HepG2 (cell line): ENCODE measurements around the gene FANCD2OS. TPM values are rescaled to one million over a fixed set of nuclear protein-coding genes. Genes with fewer than 3 reads are reported as not detected.

Source experiments
- DPF2 ChIP-seq: sonication (generic); formaldehyde crosslinking; IDR thresholded peaks from 2 replicates; pipeline ENCODE4 v1.4.0; 2020; ENCODE audit warnings: mild to moderate bottlenecking, low read depth, missing genetic modification reagents, borderline replicate concordance
- FOXK1 ChIP-seq: sonication (generic); formaldehyde crosslinking; IDR thresholded peaks from 2 replicates; pipeline ENCODE4 v1.4.0; 2020; ENCODE audit warnings: low read depth, missing genetic modification reagents, borderline replicate concordance
- GTF2F1 ChIP-seq: fragments of 150-350 bp; IDR thresholded peaks from 2 replicates; pipeline ENCODE4 v1.6.1; 2014; ENCODE audit warnings: low read length
- MIER2 ChIP-seq: IDR thresholded peaks from 2 replicates; pipeline ENCODE4 v1.6.1; 2016; ENCODE audit warnings: missing biosample characterization, missing genetic modification reagents
- MYC ChIP-seq: sonication (generic); formaldehyde crosslinking; IDR thresholded peaks from 2 replicates; pipeline ENCODE4 v1.9.0; 2021; ENCODE audit warnings: missing genetic modification reagents, borderline replicate concordance
- NCOR1 ChIP-seq: fragments of 200-600 bp; sonication (generic); IDR thresholded peaks from 2 replicates; pipeline ENCODE4 v1.7.0; 2017; ENCODE audit warnings: antibody characterized with exemption, low read length, borderline replicate concordance
- SALL2 ChIP-seq: sonication (generic); formaldehyde crosslinking; IDR thresholded peaks from 2 replicates; pipeline ENCODE4 v1.8.1; 2023; ENCODE audit warnings: mild to moderate bottlenecking, missing genetic modification reagents, inconsistent platforms
- ZNF589 ChIP-seq: sonication (generic); formaldehyde crosslinking; conservative IDR thresholded peaks from 2 replicates; pipeline ENCODE4 v1.8.0; 2022; ENCODE audit warnings: mild to moderate bottlenecking, moderate library complexity, missing genetic modification reagents
- ZNF850 ChIP-seq: sonication (generic); formaldehyde crosslinking; conservative IDR thresholded peaks from 2 replicates; pipeline ENCODE4 v1.9.0; 2021; ENCODE audit warnings: mild to moderate bottlenecking, missing genetic modification reagents
- polyA plus RNA-seq, 8 experiments: library from polyadenylated mRNA; depleted of rRNA in 3 of 8; stranded (reverse) in 7 of 8; unstranded in 1 of 8; fragments of >200 nt; fragmentation: Illumina TruSeq in 4 of 8; extraction: Trizol in 4 of 8; gene quantifications; 2 replicates each; pipeline versions ENCODE4 v1.2.1 to v1.2.3, GENCODE V29; 2011 to 2016; ENCODE audit warnings: low read depth in 4 of 8, missing spikeins in 1 of 8, mixed read lengths in 1 of 8; ENCODE audit not compliant: insufficient read depth in 1 of 8
- total RNA-seq, 5 experiments: library from RNA; depleted of rRNA; stranded (reverse); fragments of >200 nt; fragmentation: Illumina TruSeq; extraction: Trizol; gene quantifications; 2 replicates each; pipeline ENCODE4 v1.2.3, GENCODE V29; 2016; ENCODE audit warnings: low read depth in 1 of 5
- TF ChIP-seq, protein P1 (sequence below): sonication (generic); formaldehyde crosslinking; IDR thresholded peaks from 2 replicates; pipeline ENCODE4 v1.5.1; 2020; ENCODE audit warnings: missing genetic modification reagents, mild to moderate bottlenecking, borderline replicate concordance
- TF ChIP-seq, protein P2 (sequence below): sonication (generic); formaldehyde crosslinking; IDR thresholded peaks from 2 replicates; pipeline ENCODE4 v1.4.0; 2020; ENCODE audit warnings: mild to moderate bottlenecking, low read depth, missing genetic modification reagents
- TF ChIP-seq, protein P3 (sequence below): sonication (generic); formaldehyde crosslinking; IDR thresholded peaks from 2 replicates; pipeline ENCODE4 v1.4.0; 2020; ENCODE audit warnings: missing genetic modification reagents
- TF ChIP-seq, protein P4 (sequence below): sonication (generic); formaldehyde crosslinking; IDR thresholded peaks from 2 replicates; pipeline ENCODE4 v1.5.1; 2020; ENCODE audit warnings: mild to moderate bottlenecking, missing genetic modification reagents

Gene FANCD2OS
- total and polyA plus RNA-seq, 2 of the 13 experiments (the other 11 are each of a cell fraction or from before 2014, with no cell fraction given): not detected

DNA sequence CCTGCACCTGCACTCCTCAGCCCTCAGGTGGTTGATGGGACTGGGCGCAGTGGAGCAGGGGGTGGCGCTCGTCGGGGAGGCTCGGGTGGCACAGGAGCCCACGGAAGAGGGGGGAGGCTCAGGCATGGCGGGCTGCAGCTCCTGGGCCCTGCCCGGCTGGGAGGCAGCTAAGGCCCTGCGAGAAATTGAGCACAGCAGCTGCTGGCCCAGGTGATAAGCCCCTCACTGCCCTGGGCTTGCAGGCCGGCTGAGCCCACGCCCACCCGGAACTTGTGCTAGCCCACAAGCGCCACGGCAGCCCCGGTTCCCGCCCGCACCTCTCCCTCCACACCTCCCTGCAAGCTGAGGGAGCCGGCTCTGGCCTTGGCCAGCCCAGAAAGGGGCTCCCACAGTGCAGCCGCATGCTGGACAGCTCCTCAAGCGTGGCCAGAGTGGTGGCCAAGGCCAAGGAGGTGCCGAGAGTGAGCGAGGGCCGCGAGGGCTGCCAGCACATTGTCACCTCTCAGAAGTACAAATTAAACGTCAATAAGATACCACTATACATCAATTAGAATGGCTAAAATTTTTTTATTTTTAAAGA is 28.5 kb upstream of the FANCD2OS start (continued):
- TF ChIP-seq, protein P1, sequence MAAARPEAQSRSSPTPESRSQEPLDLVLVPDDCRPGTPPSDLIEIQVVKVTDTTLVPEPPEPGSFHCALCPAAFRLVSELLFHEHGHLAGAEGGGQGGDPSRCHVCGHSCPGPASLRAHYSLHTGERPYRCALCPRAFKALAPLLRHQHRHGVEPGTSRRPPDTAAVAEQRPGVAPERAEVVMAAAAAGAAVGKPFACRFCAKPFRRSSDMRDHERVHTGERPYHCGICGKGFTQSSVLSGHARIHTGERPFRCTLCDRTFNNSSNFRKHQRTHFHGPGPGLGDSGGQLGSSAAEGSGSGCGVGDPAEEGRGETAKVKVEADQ: no peak
- no peak for TF ChIP-seq FOXK1 (CRISPR knock-in tag)
- no peak for TF ChIP-seq SALL2 (CRISPR knock-in tag)
- TF ChIP-seq MIER2: peak; percentile 69; the same call in 1 of the 2 replicates
- no peak for TF ChIP-seq MYC (CRISPR knock-in tag)
- TF ChIP-seq DPF2 (CRISPR knock-in tag): no peak
- TF ChIP-seq, protein P2, sequence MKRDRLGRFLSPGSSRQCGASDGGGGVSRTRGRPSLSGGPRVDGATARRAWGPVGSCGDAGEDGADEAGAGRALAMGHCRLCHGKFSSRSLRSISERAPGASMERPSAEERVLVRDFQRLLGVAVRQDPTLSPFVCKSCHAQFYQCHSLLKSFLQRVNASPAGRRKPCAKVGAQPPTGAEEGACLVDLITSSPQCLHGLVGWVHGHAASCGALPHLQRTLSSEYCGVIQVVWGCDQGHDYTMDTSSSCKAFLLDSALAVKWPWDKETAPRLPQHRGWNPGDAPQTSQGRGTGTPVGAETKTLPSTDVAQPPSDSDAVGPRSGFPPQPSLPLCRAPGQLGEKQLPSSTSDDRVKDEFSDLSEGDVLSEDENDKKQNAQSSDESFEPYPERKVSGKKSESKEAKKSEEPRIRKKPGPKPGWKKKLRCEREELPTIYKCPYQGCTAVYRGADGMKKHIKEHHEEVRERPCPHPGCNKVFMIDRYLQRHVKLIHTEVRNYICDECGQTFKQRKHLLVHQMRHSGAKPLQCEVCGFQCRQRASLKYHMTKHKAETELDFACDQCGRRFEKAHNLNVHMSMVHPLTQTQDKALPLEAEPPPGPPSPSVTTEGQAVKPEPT (CRISPR knock-in tag): no peak
- TF ChIP-seq ZNF850: peak; percentile 91
- no peak for TF ChIP-seq ZNF589 (CRISPR knock-in tag)
- TF ChIP-seq, protein P3, sequence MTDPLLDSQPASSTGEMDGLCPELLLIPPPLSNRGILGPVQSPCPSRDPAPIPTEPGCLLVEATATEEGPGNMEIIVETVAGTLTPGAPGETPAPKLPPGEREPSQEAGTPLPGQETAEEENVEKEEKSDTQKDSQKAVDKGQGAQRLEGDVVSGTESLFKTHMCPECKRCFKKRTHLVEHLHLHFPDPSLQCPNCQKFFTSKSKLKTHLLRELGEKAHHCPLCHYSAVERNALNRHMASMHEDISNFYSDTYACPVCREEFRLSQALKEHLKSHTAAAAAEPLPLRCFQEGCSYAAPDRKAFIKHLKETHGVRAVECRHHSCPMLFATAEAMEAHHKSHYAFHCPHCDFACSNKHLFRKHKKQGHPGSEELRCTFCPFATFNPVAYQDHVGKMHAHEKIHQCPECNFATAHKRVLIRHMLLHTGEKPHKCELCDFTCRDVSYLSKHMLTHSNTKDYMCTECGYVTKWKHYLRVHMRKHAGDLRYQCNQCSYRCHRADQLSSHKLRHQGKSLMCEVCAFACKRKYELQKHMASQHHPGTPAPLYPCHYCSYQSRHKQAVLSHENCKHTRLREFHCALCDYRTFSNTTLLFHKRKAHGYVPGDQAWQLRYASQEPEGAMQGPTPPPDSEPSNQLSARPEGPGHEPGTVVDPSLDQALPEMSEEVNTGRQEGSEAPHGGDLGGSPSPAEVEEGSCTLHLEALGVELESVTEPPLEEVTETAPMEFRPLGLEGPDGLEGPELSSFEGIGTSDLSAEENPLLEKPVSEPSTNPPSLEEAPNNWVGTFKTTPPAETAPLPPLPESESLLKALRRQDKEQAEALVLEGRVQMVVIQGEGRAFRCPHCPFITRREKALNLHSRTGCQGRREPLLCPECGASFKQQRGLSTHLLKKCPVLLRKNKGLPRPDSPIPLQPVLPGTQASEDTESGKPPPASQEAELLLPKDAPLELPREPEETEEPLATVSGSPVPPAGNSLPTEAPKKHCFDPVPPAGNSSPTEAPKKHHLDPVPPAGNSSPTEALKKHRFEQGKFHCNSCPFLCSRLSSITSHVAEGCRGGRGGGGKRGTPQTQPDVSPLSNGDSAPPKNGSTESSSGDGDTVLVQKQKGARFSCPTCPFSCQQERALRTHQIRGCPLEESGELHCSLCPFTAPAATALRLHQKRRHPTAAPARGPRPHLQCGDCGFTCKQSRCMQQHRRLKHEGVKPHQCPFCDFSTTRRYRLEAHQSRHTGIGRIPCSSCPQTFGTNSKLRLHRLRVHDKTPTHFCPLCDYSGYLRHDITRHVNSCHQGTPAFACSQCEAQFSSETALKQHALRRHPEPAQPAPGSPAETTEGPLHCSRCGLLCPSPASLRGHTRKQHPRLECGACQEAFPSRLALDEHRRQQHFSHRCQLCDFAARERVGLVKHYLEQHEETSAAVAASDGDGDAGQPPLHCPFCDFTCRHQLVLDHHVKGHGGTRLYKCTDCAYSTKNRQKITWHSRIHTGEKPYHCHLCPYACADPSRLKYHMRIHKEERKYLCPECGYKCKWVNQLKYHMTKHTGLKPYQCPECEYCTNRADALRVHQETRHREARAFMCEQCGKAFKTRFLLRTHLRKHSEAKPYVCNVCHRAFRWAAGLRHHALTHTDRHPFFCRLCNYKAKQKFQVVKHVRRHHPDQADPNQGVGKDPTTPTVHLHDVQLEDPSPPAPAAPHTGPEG (CRISPR knock-in tag): no peak
- TF ChIP-seq NCOR1: no peak
- no peak for TF ChIP-seq GTF2F1
- TF ChIP-seq, protein P4, sequence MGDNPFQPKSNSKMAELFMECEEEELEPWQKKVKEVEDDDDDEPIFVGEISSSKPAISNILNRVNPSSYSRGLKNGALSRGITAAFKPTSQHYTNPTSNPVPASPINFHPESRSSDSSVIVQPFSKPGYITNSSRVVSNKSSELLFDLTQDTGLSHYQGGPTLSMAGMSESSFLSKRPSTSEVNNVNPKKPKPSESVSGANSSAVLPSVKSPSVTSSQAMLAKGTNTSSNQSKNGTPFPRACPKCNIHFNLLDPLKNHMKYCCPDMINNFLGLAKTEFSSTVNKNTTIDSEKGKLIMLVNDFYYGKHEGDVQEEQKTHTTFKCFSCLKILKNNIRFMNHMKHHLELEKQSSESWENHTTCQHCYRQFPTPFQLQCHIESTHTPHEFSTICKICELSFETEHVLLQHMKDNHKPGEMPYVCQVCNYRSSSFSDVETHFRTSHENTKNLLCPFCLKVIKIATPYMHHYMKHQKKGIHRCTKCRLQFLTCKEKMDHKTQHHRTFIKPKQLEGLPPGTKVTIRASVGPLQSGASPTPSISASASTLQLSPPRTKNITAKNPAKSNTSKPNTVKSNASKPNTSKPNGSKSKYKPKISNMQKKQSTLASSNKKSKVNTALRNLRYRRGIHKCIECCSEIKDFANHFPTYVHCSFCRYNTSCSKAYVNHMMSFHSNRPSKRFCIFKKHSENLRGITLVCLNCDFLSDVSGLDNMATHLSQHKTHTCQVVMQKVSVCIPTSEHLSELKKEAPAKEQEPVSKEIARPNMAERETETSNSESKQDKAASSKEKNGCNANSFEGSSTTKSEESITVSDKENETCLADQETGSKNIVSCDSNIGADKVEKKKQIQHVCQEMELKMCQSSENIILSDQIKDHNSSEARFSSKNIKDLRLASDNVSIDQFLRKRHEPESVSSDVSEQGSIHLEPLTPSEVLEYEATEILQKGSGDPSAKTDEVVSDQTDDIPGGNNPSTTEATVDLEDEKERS (CRISPR knock-in tag): no peak
